ENCODE data around the gene PRSS8.
A peak's percentile ranks its signal among the peaks of the same experiment; 100 is the strongest.

PRSS8 gene

DNA sequence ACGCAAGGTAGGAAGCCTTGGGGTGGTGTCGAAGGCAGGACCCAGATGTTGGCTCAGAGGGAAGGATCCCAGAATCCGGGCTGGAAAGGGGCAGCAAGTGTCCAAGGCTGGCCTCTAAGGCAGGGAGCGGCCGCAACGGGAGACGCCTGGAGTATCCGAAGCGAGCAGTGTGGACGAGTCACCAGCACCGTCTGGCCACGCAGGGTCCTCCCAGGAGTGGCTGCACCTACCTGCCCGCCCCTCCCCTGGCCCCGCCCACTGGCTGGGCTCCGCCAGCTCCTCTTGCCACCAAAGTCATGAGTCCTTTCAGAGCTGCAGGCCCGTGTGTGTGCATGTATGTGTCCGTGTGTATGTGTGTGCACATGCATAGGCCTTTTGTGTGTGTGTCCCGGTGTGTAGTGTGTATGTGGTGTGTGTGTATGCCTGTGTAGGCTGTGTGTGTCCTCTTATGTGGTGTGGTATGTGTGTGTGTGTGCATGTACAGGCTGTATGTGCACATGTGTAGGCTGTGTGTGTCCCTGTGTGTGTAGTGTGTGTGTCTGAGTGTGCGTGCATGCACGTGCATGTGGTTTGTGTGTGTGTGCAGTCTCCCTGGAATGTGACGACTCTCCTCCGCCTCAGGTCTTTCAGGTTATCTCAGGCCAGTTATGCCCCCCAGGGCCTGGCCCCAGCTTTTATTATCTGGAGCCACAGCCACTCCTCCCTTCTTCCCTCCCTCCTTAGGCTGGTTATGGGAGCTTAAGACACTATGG, at the start of gene PRSS8:
TSS of gene PRSS8 (minus strand) at position 193 of the 752 bp plus-strand sequence. CDS start 229 bp downstream, outside the sequence.
- TF ChIP-seq, protein P1, sequence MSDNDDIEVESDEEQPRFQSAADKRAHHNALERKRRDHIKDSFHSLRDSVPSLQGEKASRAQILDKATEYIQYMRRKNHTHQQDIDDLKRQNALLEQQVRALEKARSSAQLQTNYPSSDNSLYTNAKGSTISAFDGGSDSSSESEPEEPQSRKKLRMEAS (IDR thresholded peaks at IDR 0.05): peak; percentile 54
- peak; percentile 46; the same call in 1 of the 2 replicates for TF ChIP-seq TAF1 (IDR thresholded peaks at IDR 0.05; ENCODE audit: low read depth)
- no peak for TF ChIP-seq EGR1 (IDR thresholded peaks at IDR 0.05)
- TF ChIP-seq TCF12 (IDR thresholded peaks at IDR 0.05; ENCODE audit: low read depth): no peak

DNA sequence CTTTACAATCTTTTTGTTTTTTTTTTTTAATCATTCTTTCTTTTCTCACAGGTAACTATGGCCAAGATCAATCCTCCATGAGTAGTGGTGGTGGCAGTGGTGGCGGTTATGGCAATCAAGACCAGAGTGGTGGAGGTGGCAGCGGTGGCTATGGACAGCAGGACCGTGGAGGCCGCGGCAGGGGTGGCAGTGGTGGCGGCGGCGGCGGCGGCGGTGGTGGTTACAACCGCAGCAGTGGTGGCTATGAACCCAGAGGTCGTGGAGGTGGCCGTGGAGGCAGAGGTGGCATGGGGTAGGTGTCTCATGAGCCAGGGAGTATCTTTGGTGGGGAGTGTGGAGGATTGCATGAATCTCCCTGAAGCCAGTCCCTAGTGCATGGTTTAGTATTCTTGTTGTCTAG, 49.4 kb upstream of the PRSS8 start:
- no peak for TF ChIP-seq EGR1 (IDR thresholded peaks at IDR 0.05)
- no peak for TF ChIP-seq EP300 (IDR thresholded peaks at IDR 0.05; ENCODE audit: borderline replicate concordance)
- TF ChIP-seq TCF12 (IDR thresholded peaks at IDR 0.05; ENCODE audit: low read depth): no peak
- no peak for TF ChIP-seq ZBTB7A (IDR thresholded peaks at IDR 0.05; ENCODE audit: low read depth)
- no peak for TF ChIP-seq YY1 (IDR thresholded peaks at IDR 0.05; ENCODE audit: low read depth)
- TF ChIP-seq TEAD4 (IDR thresholded peaks at IDR 0.05): no peak
- TF ChIP-seq TAF1 (IDR thresholded peaks at IDR 0.05; ENCODE audit: low read depth): no peak
- TF ChIP-seq CEBPB (IDR thresholded peaks at IDR 0.05): no peak
- no peak for TF ChIP-seq CREB1 (IDR thresholded peaks at IDR 0.05; ENCODE audit: low read depth)
- TF ChIP-seq, protein P2, sequence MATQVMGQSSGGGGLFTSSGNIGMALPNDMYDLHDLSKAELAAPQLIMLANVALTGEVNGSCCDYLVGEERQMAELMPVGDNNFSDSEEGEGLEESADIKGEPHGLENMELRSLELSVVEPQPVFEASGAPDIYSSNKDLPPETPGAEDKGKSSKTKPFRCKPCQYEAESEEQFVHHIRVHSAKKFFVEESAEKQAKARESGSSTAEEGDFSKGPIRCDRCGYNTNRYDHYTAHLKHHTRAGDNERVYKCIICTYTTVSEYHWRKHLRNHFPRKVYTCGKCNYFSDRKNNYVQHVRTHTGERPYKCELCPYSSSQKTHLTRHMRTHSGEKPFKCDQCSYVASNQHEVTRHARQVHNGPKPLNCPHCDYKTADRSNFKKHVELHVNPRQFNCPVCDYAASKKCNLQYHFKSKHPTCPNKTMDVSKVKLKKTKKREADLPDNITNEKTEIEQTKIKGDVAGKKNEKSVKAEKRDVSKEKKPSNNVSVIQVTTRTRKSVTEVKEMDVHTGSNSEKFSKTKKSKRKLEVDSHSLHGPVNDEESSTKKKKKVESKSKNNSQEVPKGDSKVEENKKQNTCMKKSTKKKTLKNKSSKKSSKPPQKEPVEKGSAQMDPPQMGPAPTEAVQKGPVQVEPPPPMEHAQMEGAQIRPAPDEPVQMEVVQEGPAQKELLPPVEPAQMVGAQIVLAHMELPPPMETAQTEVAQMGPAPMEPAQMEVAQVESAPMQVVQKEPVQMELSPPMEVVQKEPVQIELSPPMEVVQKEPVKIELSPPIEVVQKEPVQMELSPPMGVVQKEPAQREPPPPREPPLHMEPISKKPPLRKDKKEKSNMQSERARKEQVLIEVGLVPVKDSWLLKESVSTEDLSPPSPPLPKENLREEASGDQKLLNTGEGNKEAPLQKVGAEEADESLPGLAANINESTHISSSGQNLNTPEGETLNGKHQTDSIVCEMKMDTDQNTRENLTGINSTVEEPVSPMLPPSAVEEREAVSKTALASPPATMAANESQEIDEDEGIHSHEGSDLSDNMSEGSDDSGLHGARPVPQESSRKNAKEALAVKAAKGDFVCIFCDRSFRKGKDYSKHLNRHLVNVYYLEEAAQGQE (IDR thresholded peaks at IDR 0.05; ENCODE audit: low read depth): no peak
- no peak for TF ChIP-seq NFIC (IDR thresholded peaks at IDR 0.05)
- TF ChIP-seq, protein P3, sequence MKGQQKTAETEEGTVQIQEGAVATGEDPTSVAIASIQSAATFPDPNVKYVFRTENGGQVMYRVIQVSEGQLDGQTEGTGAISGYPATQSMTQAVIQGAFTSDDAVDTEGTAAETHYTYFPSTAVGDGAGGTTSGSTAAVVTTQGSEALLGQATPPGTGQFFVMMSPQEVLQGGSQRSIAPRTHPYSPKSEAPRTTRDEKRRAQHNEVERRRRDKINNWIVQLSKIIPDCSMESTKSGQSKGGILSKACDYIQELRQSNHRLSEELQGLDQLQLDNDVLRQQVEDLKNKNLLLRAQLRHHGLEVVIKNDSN (IDR thresholded peaks at IDR 0.05): no peak
- no peak for TF ChIP-seq FOXM1 (IDR thresholded peaks at IDR 0.05; ENCODE audit: borderline replicate concordance, low read depth)
- TF ChIP-seq RAD21 (IDR thresholded peaks at IDR 0.05; ENCODE audit: low read depth): no peak
- TF ChIP-seq, protein P1 (IDR thresholded peaks at IDR 0.05): no peak

- TF ChIP-seq TEAD4 (IDR thresholded peaks at IDR 0.05) (no peak), TCF12 (IDR thresholded peaks at IDR 0.05; ENCODE audit: low read depth) (no peak), CREB1 (IDR thresholded peaks at IDR 0.05; ENCODE audit: low read depth) (no peak), CEBPB (IDR thresholded peaks at IDR 0.05) (no peak), YY1 (IDR thresholded peaks at IDR 0.05; ENCODE audit: low read depth) (no peak), RAD21 (IDR thresholded peaks at IDR 0.05; ENCODE audit: low read depth) (no peak), TAF1 (IDR thresholded peaks at IDR 0.05; ENCODE audit: low read depth) (no peak), ZBTB7A (IDR thresholded peaks at IDR 0.05; ENCODE audit: low read depth) (no peak), NFIC (IDR thresholded peaks at IDR 0.05) (no peak), FOXM1 (IDR thresholded peaks at IDR 0.05; ENCODE audit: borderline replicate concordance, low read depth) (no peak), EGR1 (IDR thresholded peaks at IDR 0.05) (no peak), EP300 (IDR thresholded peaks at IDR 0.05; ENCODE audit: borderline replicate concordance) (no peak)
- TF ChIP-seq, protein P1 (IDR thresholded peaks at IDR 0.05): no peak
- TF ChIP-seq, protein P2 (IDR thresholded peaks at IDR 0.05; ENCODE audit: low read depth): no peak
- TF ChIP-seq, protein P3 (IDR thresholded peaks at IDR 0.05): no peak
These were observed 48.2 kb upstream of the PRSS8 start for GRCh38 chr16:31183432-31184428.

DNA sequence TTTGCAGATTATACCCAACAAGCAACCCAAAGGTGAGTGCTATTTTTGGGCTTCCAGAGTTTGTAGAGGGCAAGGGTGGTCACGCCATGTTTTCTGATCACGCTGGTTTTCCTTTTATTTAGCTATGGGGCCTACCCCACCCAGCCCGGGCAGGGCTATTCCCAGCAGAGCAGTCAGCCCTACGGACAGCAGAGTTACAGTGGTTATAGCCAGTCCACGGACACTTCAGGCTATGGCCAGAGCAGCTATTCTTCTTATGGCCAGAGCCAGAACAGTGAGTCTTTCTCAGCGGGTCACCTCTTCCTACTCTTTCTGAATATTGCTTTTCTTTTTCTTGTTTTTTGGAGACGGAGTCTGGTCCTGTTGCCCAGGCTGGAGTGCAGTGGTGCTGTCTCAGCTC, 46.9 kb upstream of the PRSS8 start:
- TF ChIP-seq ZBTB7A (IDR thresholded peaks at IDR 0.05; ENCODE audit: low read depth) (no peak), FOXM1 (IDR thresholded peaks at IDR 0.05; ENCODE audit: borderline replicate concordance, low read depth) (no peak), TAF1 (IDR thresholded peaks at IDR 0.05; ENCODE audit: low read depth) (no peak), NFIC (IDR thresholded peaks at IDR 0.05) (no peak), TEAD4 (IDR thresholded peaks at IDR 0.05) (no peak), EGR1 (IDR thresholded peaks at IDR 0.05) (no peak)
- TF ChIP-seq, protein P1 (IDR thresholded peaks at IDR 0.05): no peak
